Transverse colon (tissue), 3 donors: ENCODE data around the gene LPAR1.

ENCODE experiments used
- POLR2A ChIP-seq: fragments of 450-650 bp; IDR thresholded peaks from one replicate; pipeline ENCODE4 v1.6.1; 2016; ENCODE audit warnings: antibody characterized with exemption, mild to moderate bottlenecking, moderate library complexity
- TF ChIP-seq, protein P1 (sequence below), 5 experiments: fragments of 200-600 bp in 3 of 5; fragments of 450-650 bp in 2 of 5; sonication (generic) in 3 of 5; IDR thresholded peaks; 1 replicate in 2 of 5; 2 replicates in 3 of 5; pipeline ENCODE4 v1.5.1; 2016 to 2017; ENCODE audit warnings: antibody characterized with exemption in 5 of 5, inconsistent platforms in 3 of 5, mild to moderate bottlenecking in 2 of 5, moderate library complexity in 1 of 5

GRCh38 chr9:110842169-110842568 is 196.1 kb downstream of the LPAR1 start:
- TF ChIP-seq, protein P1, sequence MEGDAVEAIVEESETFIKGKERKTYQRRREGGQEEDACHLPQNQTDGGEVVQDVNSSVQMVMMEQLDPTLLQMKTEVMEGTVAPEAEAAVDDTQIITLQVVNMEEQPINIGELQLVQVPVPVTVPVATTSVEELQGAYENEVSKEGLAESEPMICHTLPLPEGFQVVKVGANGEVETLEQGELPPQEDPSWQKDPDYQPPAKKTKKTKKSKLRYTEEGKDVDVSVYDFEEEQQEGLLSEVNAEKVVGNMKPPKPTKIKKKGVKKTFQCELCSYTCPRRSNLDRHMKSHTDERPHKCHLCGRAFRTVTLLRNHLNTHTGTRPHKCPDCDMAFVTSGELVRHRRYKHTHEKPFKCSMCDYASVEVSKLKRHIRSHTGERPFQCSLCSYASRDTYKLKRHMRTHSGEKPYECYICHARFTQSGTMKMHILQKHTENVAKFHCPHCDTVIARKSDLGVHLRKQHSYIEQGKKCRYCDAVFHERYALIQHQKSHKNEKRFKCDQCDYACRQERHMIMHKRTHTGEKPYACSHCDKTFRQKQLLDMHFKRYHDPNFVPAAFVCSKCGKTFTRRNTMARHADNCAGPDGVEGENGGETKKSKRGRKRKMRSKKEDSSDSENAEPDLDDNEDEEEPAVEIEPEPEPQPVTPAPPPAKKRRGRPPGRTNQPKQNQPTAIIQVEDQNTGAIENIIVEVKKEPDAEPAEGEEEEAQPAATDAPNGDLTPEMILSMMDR (IDR thresholded peaks at IDR 0.05), result no peak
- TF ChIP-seq POLR2A, result no peak
